Hepatocyte (in vitro differentiated cells): ENCODE measurements around the gene MOB3B. TPM values are rescaled to one million over a fixed set of nuclear protein-coding genes. Genes with fewer than 3 reads are reported as not detected.
"Not testable (repeated sequence)": the region's sequence is repeated elsewhere in the genome, so short reads cannot be mapped to it uniquely, and the experiment has no call there.

Source experiments
- DNase-seq: peaks from one replicate; pipeline ENCODE4 v3.0.0-alpha.2; 2016; ENCODE audit warnings: low spot score
- H2AFZ ChIP-seq: fragments of 200-600 bp; sonication (generic); 2 replicates; pipeline ENCODE4 v1.6.0; 2016; ENCODE audit warnings: antibody characterized with exemption, mild to moderate bottlenecking
- H3K27ac ChIP-seq: fragments of 200-600 bp; sonication (generic); 2 replicates; pipeline ENCODE4 v1.5.1; 2016; ENCODE audit warnings: mild to moderate bottlenecking
- H3K27me3 ChIP-seq: fragments of 200-600 bp; sonication (generic); 2 replicates; pipeline ENCODE4 v1.6.1; 2016
- H3K36me3 ChIP-seq: fragments of 200-600 bp; sonication (generic); replicated peaks from 2 replicates; pipeline ENCODE4 v1.5.1; 2016; ENCODE audit warnings: low read depth; ENCODE audit not compliant: insufficient read depth
- H3K4me1 ChIP-seq: fragments of 200-600 bp; sonication (generic); 2 replicates; pipeline ENCODE4 v1.5.1; 2016; ENCODE audit warnings: mild to moderate bottlenecking, moderate library complexity; ENCODE audit not compliant: insufficient read depth
- H3K4me2 ChIP-seq: fragments of 200-600 bp; sonication (generic); 2 replicates; pipeline ENCODE4 v1.6.0; 2016
- H3K4me3 ChIP-seq: fragments of 200-600 bp; sonication (generic); 2 replicates; pipeline ENCODE4 v1.5.1; 2016; ENCODE audit warnings: mild to moderate bottlenecking
- H3K79me2 ChIP-seq: fragments of 200-600 bp; sonication (generic); 2 replicates; pipeline ENCODE4 v1.6.0; 2017; ENCODE audit warnings: mild to moderate bottlenecking
- H3K9me2 ChIP-seq: fragments of 200-600 bp; sonication (generic); replicated peaks from 2 replicates; pipeline ENCODE4 v1.6.0; 2017; ENCODE audit warnings: mild to moderate bottlenecking; ENCODE audit not compliant: insufficient read depth
- H3K9me3 ChIP-seq: fragments of 200-600 bp; sonication (generic); 2 replicates; pipeline ENCODE4 v1.5.1; 2016; ENCODE audit warnings: low read depth, mild to moderate bottlenecking
- H4K20me1 ChIP-seq: fragments of 200-600 bp; sonication (generic); 2 replicates; pipeline ENCODE4 v1.6.0; 2016; ENCODE audit warnings: mild to moderate bottlenecking; ENCODE audit not compliant: insufficient read depth, poor library complexity, severe bottlenecking
- EZH2 ChIP-seq: fragments of 200-600 bp; sonication (generic); IDR thresholded peaks from 2 replicates; pipeline ENCODE4 v1.6.1; 2016; ENCODE audit warnings: antibody characterized with exemption, mild to moderate bottlenecking, borderline replicate concordance
- EZH2phosphoT487 ChIP-seq: fragments of 200-600 bp; sonication (generic); IDR thresholded peaks from one replicate; pipeline ENCODE4 v1.6.1; 2018; ENCODE audit warnings: antibody characterized with exemption, mild to moderate bottlenecking, low read depth, moderate library complexity; ENCODE audit not compliant: unreplicated experiment, severe bottlenecking
- WGBS: methylation state at CpG from one replicate; pipeline ENCODE4 v1.1.6; 2016; ENCODE audit warnings: low lambda C conversion rate; ENCODE audit errors: missing lambda C conversion rate; 5-methylcytosine and 5-hydroxymethylcytosine counted together
- polyA plus RNA-seq: library from polyadenylated mRNA; unstranded; fragments of >200 nt; fragmentation: Nextera tagmentation; extraction: Ambion mirVana; gene quantifications from 2 replicates; pipeline ENCODE4 v1.2.1, GENCODE V29; 2016
- total RNA-seq: library from RNA; depleted of rRNA; stranded (reverse); fragments of >200 nt; gene quantifications from 2 replicates; pipeline ENCODE4 v1.2.3, GENCODE V29; 2014
- TF ChIP-seq, protein P1 (sequence below): fragments of 200-600 bp; sonication (generic); IDR thresholded peaks from 2 replicates; pipeline ENCODE4 v1.5.1; 2016; ENCODE audit warnings: antibody characterized with exemption, mild to moderate bottlenecking; ENCODE audit not compliant: poor library complexity

Gene MOB3B
- total and polyA plus RNA-seq, 2 experiments from 2014 or later = 13.3 to 13.5 TPM

GRCh38 chr9:27506981-27507380, 22.6 kb downstream of the MOB3B start:
- Histone ChIP-seq H3K27me3 (no peaks in the 10 kb centered on the region), H3K4me3 (no peak overlapping the region), H3K79me2 (peaks cover 33% of the 10 kb centered on the region), H3K9me3 (no peaks in the 10 kb centered on the region), H3K4me2 (no peak overlapping the region), H2AFZ (no peak overlapping the region), H3K9me2 (no peaks in the 10 kb centered on the region), H3K27ac (no peak overlapping the region), H3K4me1 (no peaks in the 10 kb centered on the region), H3K36me3 (no peaks in the 10 kb centered on the region), H4K20me1 (no peaks in the 10 kb centered on the region)
- WGBS = 47% methylated on average over 2 of the region's 2 CpGs
- TF ChIP-seq, protein P1, sequence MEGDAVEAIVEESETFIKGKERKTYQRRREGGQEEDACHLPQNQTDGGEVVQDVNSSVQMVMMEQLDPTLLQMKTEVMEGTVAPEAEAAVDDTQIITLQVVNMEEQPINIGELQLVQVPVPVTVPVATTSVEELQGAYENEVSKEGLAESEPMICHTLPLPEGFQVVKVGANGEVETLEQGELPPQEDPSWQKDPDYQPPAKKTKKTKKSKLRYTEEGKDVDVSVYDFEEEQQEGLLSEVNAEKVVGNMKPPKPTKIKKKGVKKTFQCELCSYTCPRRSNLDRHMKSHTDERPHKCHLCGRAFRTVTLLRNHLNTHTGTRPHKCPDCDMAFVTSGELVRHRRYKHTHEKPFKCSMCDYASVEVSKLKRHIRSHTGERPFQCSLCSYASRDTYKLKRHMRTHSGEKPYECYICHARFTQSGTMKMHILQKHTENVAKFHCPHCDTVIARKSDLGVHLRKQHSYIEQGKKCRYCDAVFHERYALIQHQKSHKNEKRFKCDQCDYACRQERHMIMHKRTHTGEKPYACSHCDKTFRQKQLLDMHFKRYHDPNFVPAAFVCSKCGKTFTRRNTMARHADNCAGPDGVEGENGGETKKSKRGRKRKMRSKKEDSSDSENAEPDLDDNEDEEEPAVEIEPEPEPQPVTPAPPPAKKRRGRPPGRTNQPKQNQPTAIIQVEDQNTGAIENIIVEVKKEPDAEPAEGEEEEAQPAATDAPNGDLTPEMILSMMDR = no peak
- TF ChIP-seq EZH2 (no peak), EZH2phosphoT487 (no peak)
- DNase-seq = no peak

DNA sequence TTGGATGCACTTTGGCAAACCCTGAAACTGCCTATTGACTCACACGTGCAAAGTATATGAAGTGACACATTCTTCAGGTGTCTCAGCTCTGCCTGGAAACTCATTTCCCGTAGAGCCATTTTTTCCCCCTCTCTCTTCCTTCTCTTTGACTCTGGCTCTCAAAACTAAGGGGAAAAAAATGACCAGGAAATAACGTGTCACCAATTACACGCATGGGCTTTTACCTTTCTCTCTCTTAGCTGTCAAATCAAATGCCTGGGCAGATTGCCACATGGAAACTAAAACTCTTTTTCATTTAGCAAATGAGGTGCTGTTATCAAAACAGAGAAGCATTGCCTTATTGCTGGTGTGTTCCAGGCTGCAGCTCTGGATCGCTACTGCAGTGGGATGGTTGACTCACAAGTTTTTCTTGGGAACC, 23.9 kb downstream of the MOB3B start:
- H3K4me1 ChIP-seq = no peaks in the 10 kb centered on the region
- H4K20me1 ChIP-seq = no peaks in the 10 kb centered on the region
- H3K9me3 ChIP-seq = no peaks in the 10 kb centered on the region
- no peak overlapping the region for H3K4me3 ChIP-seq
- no peak overlapping the region for H2AFZ ChIP-seq
- DNase-seq = no peak
- H3K4me2 ChIP-seq = no peak overlapping the region
- TF ChIP-seq, protein P1 = no peak
- TF ChIP-seq EZH2 (no peak), EZH2phosphoT487 (no peak)
- no peaks in the 10 kb centered on the region for H3K36me3 ChIP-seq
- H3K27ac ChIP-seq = no peak overlapping the region
- H3K27me3 ChIP-seq = no peaks in the 10 kb centered on the region
- 89% methylated on average over 5 of the region's 5 CpGs for WGBS
- H3K79me2 ChIP-seq = peaks cover 25% of the 10 kb centered on the region
- no peaks in the 10 kb centered on the region for H3K9me2 ChIP-seq

- Histone ChIP-seq H3K27me3 (no peaks in the 10 kb centered on the region), H3K4me1 (peaks cover 1% of the 10 kb centered on the region), H3K27ac (no peak overlapping the region), H3K79me2 (peaks cover 28% of the 10 kb centered on the region), H3K4me2 (no peak overlapping the region), H3K36me3 (no peaks in the 10 kb centered on the region), H3K9me2 (no peaks in the 10 kb centered on the region), H3K9me3 (no peaks in the 10 kb centered on the region), H4K20me1 (no peaks in the 10 kb centered on the region), H2AFZ (no peak overlapping the region), H3K4me3 (no peak overlapping the region)
- DNase-seq = no peak
- TF ChIP-seq EZH2 (no peak), EZH2phosphoT487 (no peak)
- TF ChIP-seq, protein P1 = no peak
Measured at GRCh38 chr9:27504259-27504658, 25.4 kb downstream of the MOB3B start.

GRCh38 chr9:27503623-27504022, 26.0 kb downstream of the MOB3B start:
- WGBS = 84% methylated on average over 4 of the region's 4 CpGs
- H2AFZ ChIP-seq = no peak overlapping the region
- TF ChIP-seq EZH2phosphoT487 (no peak), EZH2 (no peak)
- TF ChIP-seq, protein P1 = no peak
- peaks cover 7% of the 10 kb centered on the region for H3K4me1 ChIP-seq
- no peaks in the 10 kb centered on the region for H3K36me3 ChIP-seq
- H3K79me2 ChIP-seq = peaks cover 31% of the 10 kb centered on the region
- H3K9me3 ChIP-seq = no peaks in the 10 kb centered on the region
- no peaks in the 10 kb centered on the region for H4K20me1 ChIP-seq
- no peak for DNase-seq
- no peak overlapping the region for H3K4me2 ChIP-seq
- no peaks in the 10 kb centered on the region for H3K9me2 ChIP-seq
- no peaks in the 10 kb centered on the region for H3K27me3 ChIP-seq
- no peak overlapping the region for H3K27ac ChIP-seq
- H3K4me3 ChIP-seq = no peak overlapping the region

GRCh38 chr9:27500902-27501301, 28.7 kb downstream of the MOB3B start:
- not testable (repeated sequence) for H4K20me1 ChIP-seq, H3K9me2 ChIP-seq, H3K9me3 ChIP-seq, DNase-seq, H3K4me1 ChIP-seq, H2AFZ ChIP-seq, H3K4me2 ChIP-seq, H3K27ac ChIP-seq, H3K4me3 ChIP-seq, H3K27me3 ChIP-seq, H3K36me3 ChIP-seq
- 91% methylated on average over 3 of the region's 3 CpGs for WGBS
- peaks cover 36% of the 10 kb centered on the region for H3K79me2 ChIP-seq
